ENCODE data around the gene ZCCHC4.

The ZCCHC4 gene

DNA sequence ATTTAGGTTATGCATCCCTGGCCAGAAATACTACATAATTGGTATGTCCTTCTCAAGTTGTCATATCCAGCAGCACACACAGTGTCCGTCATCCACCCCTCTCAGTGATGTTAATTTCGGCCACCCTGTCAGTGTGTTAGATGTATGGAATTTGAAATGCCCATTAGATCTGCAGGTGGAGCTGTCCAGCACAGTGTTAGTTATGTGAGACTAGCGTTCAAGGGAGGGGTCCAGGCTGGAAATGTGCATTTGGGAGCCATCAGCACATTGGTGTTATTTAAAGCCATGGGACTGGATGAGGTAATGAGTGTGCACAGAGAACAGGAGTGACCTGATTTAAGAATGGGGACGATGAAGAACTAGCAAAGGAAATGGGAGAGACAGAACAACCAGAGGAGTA lies 86.9 kb downstream of the ZCCHC4 start:
- CTCF ChIA-PET: interaction anchor here (1.0 kb wide), 1 partner anchor 912 kb away, joined by 3 read pairs; no protein-coding TSS in a partner anchor
- peaks cover 3 to 81% of the 10 kb centered on the region in 2 experiments; a peak in 2 of 3 replicates for H3K36me3 ChIP-seq (ENCODE audit: control insufficient read depth in 2 of 2, insufficient read depth in 1 of 2, low read length in 2 of 2)

DNA sequence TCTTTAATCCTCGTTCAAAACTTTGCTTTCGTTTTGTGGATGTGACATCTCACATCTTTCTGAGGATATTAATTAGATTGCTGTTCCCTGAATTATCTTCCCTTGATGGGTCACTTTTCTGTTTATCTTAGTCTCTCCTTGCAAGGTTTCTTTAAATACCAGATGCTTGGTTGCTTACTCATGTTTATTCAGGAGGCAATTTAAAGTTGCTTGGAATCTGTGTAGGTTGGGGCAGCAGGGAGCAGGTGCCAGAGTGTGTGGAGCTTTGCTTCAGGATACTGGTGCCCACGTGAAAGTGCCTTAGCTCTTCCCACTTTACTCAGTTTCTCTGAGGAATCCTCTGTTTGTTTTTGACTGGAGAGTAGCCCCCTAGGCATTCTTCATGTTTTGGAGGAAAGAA lies 88.5 kb downstream of the ZCCHC4 start:
- Histone ChIP-seq H3K4me1 (ENCODE audit: control insufficient read depth, insufficient read depth, low read length) (no peaks in the 10 kb centered on the region), H3K27ac (ENCODE audit: extremely low read depth, low read depth, low read length) (no peak overlapping the region), H3K9me3 (ENCODE audit: control insufficient read depth, insufficient read depth, low read depth, low read length) (no peaks in the 10 kb centered on the region), H3K36me3 (ENCODE audit: control insufficient read depth in 2 of 2, insufficient read depth in 1 of 2, low read length in 2 of 2) (peaks cover 0 to 81% of the 10 kb centered on the region in 2 experiments; a peak in 1 of 3 replicates), H3K4me3 (ENCODE audit: low read depth, low read length) (no peak overlapping the region)
- CTCF ChIA-PET: no interaction called here
- TF ChIP-seq, protein P1, sequence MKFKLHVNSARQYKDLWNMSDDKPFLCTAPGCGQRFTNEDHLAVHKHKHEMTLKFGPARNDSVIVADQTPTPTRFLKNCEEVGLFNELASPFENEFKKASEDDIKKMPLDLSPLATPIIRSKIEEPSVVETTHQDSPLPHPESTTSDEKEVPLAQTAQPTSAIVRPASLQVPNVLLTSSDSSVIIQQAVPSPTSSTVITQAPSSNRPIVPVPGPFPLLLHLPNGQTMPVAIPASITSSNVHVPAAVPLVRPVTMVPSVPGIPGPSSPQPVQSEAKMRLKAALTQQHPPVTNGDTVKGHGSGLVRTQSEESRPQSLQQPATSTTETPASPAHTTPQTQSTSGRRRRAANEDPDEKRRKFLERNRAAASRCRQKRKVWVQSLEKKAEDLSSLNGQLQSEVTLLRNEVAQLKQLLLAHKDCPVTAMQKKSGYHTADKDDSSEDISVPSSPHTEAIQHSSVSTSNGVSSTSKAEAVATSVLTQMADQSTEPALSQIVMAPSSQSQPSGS (tag by site-specific recombination; IDR thresholded peaks at IDR 0.05; ENCODE audit: low read depth): no peak
- TF ChIP-seq, protein P2, sequence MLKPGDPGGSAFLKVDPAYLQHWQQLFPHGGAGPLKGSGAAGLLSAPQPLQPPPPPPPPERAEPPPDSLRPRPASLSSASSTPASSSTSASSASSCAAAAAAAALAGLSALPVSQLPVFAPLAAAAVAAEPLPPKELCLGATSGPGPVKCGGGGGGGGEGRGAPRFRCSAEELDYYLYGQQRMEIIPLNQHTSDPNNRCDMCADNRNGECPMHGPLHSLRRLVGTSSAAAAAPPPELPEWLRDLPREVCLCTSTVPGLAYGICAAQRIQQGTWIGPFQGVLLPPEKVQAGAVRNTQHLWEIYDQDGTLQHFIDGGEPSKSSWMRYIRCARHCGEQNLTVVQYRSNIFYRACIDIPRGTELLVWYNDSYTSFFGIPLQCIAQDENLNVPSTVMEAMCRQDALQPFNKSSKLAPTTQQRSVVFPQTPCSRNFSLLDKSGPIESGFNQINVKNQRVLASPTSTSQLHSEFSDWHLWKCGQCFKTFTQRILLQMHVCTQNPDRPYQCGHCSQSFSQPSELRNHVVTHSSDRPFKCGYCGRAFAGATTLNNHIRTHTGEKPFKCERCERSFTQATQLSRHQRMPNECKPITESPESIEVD (tag by site-specific recombination; IDR thresholded peaks at IDR 0.05): no peak
- no peak for TF ChIP-seq ZNF394 (tag by site-specific recombination; IDR thresholded peaks at IDR 0.05; ENCODE audit: borderline replicate concordance)
- TF ChIP-seq SALL2 (tag by site-specific recombination; IDR thresholded peaks at IDR 0.05; ENCODE audit: borderline replicate concordance): no peak
- TF ChIP-seq KLF1 (tag by site-specific recombination; IDR thresholded peaks at IDR 0.05): no peak
- TF ChIP-seq, protein P3, sequence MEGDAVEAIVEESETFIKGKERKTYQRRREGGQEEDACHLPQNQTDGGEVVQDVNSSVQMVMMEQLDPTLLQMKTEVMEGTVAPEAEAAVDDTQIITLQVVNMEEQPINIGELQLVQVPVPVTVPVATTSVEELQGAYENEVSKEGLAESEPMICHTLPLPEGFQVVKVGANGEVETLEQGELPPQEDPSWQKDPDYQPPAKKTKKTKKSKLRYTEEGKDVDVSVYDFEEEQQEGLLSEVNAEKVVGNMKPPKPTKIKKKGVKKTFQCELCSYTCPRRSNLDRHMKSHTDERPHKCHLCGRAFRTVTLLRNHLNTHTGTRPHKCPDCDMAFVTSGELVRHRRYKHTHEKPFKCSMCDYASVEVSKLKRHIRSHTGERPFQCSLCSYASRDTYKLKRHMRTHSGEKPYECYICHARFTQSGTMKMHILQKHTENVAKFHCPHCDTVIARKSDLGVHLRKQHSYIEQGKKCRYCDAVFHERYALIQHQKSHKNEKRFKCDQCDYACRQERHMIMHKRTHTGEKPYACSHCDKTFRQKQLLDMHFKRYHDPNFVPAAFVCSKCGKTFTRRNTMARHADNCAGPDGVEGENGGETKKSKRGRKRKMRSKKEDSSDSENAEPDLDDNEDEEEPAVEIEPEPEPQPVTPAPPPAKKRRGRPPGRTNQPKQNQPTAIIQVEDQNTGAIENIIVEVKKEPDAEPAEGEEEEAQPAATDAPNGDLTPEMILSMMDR (tag by site-specific recombination; IDR thresholded peaks at IDR 0.05): no peak
- TF ChIP-seq, protein P4, sequence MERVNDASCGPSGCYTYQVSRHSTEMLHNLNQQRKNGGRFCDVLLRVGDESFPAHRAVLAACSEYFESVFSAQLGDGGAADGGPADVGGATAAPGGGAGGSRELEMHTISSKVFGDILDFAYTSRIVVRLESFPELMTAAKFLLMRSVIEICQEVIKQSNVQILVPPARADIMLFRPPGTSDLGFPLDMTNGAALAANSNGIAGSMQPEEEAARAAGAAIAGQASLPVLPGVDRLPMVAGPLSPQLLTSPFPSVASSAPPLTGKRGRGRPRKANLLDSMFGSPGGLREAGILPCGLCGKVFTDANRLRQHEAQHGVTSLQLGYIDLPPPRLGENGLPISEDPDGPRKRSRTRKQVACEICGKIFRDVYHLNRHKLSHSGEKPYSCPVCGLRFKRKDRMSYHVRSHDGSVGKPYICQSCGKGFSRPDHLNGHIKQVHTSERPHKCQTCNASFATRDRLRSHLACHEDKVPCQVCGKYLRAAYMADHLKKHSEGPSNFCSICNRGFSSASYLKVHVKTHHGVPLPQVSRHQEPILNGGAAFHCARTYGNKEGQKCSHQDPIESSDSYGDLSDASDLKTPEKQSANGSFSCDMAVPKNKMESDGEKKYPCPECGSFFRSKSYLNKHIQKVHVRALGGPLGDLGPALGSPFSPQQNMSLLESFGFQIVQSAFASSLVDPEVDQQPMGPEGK (tag by site-specific recombination; IDR thresholded peaks at IDR 0.05): no peak
- TF ChIP-seq GLIS2 (tag by site-specific recombination; IDR thresholded peaks at IDR 0.05): no peak
- no peak for TF ChIP-seq MZF1 (tag by site-specific recombination; IDR thresholded peaks at IDR 0.05; ENCODE audit: borderline replicate concordance)
- no peak for TF ChIP-seq KLF8 (tag by site-specific recombination; IDR thresholded peaks at IDR 0.05)
- no peak for TF ChIP-seq ZNF174 (tag by site-specific recombination; IDR thresholded peaks at IDR 0.05)
- no peak for TF ChIP-seq ZNF768 (tag by site-specific recombination; IDR thresholded peaks at IDR 0.05)
- TF ChIP-seq ZNF211 (tag by site-specific recombination; IDR thresholded peaks at IDR 0.05; ENCODE audit: low read depth): no peak
- no peak for TF ChIP-seq ZNF114 (tag by site-specific recombination; IDR thresholded peaks at IDR 0.05)
- TF ChIP-seq ZNF426 (tag by site-specific recombination; IDR thresholded peaks at IDR 0.05): no peak
- POLR2A ChIA-PET: no interaction called here

More for the DNA sequence above, 86.9 kb downstream of the ZCCHC4 start:
- no peaks in the 10 kb centered on the region for H3K4me1 ChIP-seq (ENCODE audit: control insufficient read depth, insufficient read depth, low read length)
- no peak overlapping the region for H3K27ac ChIP-seq (ENCODE audit: extremely low read depth, low read depth, low read length)
- H3K4me3 ChIP-seq (ENCODE audit: low read depth, low read length): no peak overlapping the region
- TF ChIP-seq, protein P5, sequence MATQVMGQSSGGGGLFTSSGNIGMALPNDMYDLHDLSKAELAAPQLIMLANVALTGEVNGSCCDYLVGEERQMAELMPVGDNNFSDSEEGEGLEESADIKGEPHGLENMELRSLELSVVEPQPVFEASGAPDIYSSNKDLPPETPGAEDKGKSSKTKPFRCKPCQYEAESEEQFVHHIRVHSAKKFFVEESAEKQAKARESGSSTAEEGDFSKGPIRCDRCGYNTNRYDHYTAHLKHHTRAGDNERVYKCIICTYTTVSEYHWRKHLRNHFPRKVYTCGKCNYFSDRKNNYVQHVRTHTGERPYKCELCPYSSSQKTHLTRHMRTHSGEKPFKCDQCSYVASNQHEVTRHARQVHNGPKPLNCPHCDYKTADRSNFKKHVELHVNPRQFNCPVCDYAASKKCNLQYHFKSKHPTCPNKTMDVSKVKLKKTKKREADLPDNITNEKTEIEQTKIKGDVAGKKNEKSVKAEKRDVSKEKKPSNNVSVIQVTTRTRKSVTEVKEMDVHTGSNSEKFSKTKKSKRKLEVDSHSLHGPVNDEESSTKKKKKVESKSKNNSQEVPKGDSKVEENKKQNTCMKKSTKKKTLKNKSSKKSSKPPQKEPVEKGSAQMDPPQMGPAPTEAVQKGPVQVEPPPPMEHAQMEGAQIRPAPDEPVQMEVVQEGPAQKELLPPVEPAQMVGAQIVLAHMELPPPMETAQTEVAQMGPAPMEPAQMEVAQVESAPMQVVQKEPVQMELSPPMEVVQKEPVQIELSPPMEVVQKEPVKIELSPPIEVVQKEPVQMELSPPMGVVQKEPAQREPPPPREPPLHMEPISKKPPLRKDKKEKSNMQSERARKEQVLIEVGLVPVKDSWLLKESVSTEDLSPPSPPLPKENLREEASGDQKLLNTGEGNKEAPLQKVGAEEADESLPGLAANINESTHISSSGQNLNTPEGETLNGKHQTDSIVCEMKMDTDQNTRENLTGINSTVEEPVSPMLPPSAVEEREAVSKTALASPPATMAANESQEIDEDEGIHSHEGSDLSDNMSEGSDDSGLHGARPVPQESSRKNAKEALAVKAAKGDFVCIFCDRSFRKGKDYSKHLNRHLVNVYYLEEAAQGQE (tag by site-specific recombination; IDR thresholded peaks at IDR 0.05): peak; percentile 87
- TF ChIP-seq ZNF146 (tag by site-specific recombination; IDR thresholded peaks at IDR 0.05): no peak
- TF ChIP-seq, protein P6, sequence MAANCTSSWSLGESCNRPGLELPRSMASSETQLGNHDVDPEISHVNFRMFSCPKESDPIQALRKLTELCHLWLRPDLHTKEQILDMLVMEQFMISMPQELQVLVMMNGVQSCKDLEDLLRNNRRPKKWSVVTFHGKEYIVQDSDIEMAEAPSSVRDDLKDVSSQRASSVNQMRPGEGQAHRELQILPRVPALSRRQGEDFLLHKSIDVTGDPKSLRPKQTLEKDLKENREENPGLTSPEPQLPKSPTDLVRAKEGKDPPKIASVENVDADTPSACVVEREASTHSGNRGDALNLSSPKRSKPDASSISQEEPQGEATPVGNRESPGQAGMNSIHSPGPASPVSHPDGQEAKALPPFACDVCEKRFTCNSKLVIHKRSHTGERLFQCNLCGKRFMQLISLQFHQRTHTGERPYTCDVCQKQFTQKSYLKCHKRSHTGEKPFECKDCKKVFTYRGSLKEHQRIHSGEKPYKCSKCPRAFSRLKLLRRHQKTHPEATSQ (tag by site-specific recombination; IDR thresholded peaks at IDR 0.05): no peak
- POLR2A ChIA-PET: no interaction called here
- no peaks in the 10 kb centered on the region for H3K9me3 ChIP-seq (ENCODE audit: control insufficient read depth, insufficient read depth, low read depth, low read length)
